Activated CD8-positive, alpha-beta memory T cell treated with anti-CD3 and anti-CD28 coated beads, Interleukin-2, amount 50 U/mL, for 1 hour (primary cell): ENCODE results near the gene OR4F15.

ENCODE experiments used
- DNase-seq: peaks from one replicate; pipeline ENCODE4 v3.0.0-alpha.2; 2020; ENCODE audit errors: extremely low read depth

The OR4F15 gene

GRCh38 chr15:101804375-101804774 is 7.6 kb upstream of the OR4F15 start:
- no peak for DNase-seq

GRCh38 chr15:101804941-101805340 is 7.1 kb upstream of the OR4F15 start:
- DNase-seq = no peak

DNA sequence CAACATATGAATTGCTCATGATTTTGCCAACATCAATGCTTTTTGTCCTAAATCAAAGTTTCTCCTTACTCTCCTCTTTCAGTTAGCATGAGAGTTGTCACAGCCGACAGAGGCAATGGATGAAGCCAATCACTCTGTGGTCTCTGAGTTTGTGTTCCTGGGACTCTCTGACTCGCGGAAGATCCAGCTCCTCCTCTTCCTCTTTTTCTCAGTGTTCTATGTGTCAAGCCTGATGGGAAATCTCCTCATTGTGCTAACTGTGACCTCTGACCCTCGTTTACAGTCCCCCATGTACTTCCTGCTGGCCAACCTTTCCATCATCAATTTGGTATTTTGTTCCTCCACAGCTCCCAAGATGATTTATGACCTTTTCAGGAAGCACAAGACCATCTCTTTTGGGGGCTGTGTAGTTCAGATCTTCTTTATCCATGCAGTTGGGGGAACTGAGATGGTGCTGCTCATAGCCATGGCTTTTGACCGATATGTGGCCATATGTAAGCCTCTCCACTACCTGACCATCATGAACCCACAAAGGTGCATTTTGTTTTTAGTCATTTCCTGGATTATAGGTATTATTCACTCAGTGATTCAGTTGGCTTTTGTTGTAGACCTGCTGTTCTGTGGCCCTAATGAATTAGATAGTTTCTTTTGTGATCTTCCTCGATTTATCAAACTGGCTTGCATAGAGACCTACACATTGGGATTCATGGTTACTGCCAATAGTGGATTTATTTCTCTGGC is 6.2 kb upstream of the OR4F15 start:
- no peak for DNase-seq

DNA sequence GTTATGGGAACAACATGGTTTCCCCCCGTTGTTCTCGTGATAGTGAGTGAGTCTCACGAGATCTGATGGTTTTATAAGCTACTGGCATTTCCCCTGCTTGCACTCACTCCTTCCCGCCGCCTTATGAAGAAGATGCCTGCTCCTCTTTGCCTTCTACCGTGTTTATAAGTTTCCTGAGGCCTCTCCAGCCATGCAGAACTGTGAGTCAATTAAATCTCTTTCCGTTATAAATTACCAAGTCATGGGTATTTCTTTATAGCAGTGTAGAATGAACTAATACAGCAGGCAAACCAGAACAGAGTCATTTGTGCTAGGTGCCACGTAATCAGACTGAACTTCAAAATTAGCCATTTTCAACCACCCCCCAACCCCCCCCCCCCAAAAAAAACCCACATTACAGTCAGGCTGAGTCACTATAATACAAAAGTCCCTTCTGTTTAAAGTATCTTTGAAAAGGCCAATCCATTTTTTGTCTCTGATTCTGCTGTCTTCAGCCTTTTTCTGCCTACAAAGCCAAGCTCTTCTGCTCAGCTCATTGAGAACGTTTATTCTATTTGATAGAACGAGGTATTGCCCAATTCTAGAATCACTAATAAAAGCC is 4.6 kb upstream of the OR4F15 start:
- DNase-seq = no peak

DNA sequence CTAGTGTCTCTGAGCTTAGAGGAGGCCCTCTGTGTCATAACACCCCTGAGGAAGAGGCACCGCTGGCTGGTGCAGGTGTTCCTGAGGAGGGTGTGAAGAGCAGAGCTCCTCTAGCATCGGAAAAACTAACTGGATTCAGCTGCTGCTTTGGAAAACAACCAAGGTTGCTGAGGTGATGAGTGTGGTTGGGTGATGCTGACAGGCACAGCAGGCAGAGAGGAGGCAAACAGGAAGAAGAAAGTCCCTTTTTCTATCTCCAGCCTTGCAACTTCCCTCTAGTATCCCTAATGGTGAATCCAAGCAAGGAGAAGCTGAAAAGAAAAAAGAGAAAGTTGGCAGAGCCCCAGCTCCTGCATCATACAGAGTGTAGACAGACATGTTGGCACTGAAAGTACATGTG is 3.8 kb upstream of the OR4F15 start:
- no peak for DNase-seq

DNA sequence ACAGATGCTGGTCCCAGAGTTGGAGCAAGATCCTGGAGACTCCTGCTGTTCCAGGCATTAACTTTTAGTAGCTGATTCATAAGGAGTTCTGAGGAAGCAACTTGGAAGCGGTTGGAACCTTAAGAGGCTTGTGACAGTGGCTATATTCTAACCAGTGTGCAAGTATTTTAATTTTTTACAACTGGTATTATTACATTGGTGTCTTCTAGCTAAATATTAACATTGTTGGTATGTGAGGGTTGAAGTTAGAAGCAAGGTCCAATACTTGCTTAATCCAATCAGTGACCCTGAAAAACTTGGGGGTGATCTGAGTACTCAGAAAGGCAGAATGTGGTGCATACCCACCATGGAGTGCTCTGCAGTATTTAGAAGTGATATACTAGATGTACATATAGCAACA is 1.5 kb upstream of the OR4F15 start:
- no peak for DNase-seq

DNA sequence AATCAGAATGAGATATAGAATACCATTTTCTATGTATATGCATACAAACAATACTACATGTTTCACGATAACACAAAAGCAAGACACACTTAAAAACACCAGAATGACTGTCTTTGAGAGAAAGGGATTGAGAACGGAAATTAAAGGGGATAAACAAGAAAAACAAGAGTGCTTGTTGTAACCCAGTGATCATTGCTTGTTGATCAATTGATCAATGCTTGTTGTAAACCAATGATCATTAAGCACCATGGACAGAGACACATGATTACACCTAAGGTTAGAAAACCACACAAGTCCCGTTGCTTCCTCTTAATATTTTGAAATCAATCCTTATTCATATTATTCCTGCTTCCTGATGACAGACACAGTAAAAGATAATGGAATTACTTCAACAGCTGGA is 1.1 kb upstream of the OR4F15 start:
- DNase-seq = no peak

GRCh38 chr15:101813803-101814534 is 2.0 kb downstream of the OR4F15 start:
- DNase-seq = no peak

- DNase-seq = no peak
These were observed 8.8 kb downstream of the OR4F15 start for GRCh38 chr15:101820781-101821180.

- no peak for DNase-seq
These were observed 15.3 kb downstream of the OR4F15 start for GRCh38 chr15:101827257-101827656.

GRCh38 chr15:101828774-101829173 is 16.8 kb downstream of the OR4F15 start:
- no peak for DNase-seq

- DNase-seq = no peak
These were observed 29.7 kb downstream of the OR4F15 start for GRCh38 chr15:101841656-101842055.

GRCh38 chr15:101844916-101845315 is 32.9 kb downstream of the OR4F15 start:
- no peak for DNase-seq

GRCh38 chr15:101852356-101852755 is 40.4 kb downstream of the OR4F15 start:
- DNase-seq = no peak
